Esophagus muscularis mucosa (tissue), 4 donors: ENCODE data around the gene BAZ2B.

Experiments
- EP300 ChIP-seq: sonication (generic); formaldehyde crosslinking; IDR thresholded peaks from one replicate; pipeline ENCODE4 v1.6.1; 2017; ENCODE audit warnings: antibody characterized with exemption
- POLR2A ChIP-seq: fragments of 450-650 bp; IDR thresholded peaks from one replicate; pipeline ENCODE4 v1.6.1; 2017; ENCODE audit warnings: antibody characterized with exemption, moderate library complexity, mild to moderate bottlenecking, low read depth
- TF ChIP-seq, protein P1 (sequence below), 3 experiments: fragments of 200-600 bp in 2 of 3; fragments of 450-650 bp in 1 of 3; sonication (generic) in 2 of 3; IDR thresholded peaks; one replicate each; pipeline ENCODE4 v1.5.1; 2017 to 2019; ENCODE audit warnings: antibody characterized with exemption in 3 of 3, mild to moderate bottlenecking in 2 of 3, moderate library complexity in 1 of 3

DNA sequence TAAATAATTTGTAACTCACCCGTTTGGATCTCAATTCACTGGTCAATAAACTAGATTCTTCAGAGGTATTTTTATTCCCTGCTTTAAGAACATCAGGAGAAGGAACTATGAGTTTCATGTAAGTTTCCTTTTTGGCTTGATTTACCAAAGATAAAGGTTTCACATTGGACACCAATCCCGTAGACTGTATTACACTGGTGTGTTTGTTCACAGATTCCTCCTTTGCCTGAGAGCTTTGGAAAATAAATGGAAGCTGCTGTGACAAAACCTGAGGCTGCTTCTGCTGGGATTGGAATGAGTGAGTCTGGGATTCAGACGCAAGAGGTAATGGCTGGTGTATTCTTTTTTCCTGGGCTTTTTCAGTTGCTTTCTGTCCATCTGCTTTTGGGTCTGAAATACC lies 178.1 kb downstream of the BAZ2B start:
- TF ChIP-seq POLR2A: no peak
- TF ChIP-seq, protein P1, sequence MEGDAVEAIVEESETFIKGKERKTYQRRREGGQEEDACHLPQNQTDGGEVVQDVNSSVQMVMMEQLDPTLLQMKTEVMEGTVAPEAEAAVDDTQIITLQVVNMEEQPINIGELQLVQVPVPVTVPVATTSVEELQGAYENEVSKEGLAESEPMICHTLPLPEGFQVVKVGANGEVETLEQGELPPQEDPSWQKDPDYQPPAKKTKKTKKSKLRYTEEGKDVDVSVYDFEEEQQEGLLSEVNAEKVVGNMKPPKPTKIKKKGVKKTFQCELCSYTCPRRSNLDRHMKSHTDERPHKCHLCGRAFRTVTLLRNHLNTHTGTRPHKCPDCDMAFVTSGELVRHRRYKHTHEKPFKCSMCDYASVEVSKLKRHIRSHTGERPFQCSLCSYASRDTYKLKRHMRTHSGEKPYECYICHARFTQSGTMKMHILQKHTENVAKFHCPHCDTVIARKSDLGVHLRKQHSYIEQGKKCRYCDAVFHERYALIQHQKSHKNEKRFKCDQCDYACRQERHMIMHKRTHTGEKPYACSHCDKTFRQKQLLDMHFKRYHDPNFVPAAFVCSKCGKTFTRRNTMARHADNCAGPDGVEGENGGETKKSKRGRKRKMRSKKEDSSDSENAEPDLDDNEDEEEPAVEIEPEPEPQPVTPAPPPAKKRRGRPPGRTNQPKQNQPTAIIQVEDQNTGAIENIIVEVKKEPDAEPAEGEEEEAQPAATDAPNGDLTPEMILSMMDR (IDR thresholded peaks at IDR 0.05): no peak
- no peak for TF ChIP-seq EP300
